ENCODE data around the gene INSR.

INSR gene

DNA sequence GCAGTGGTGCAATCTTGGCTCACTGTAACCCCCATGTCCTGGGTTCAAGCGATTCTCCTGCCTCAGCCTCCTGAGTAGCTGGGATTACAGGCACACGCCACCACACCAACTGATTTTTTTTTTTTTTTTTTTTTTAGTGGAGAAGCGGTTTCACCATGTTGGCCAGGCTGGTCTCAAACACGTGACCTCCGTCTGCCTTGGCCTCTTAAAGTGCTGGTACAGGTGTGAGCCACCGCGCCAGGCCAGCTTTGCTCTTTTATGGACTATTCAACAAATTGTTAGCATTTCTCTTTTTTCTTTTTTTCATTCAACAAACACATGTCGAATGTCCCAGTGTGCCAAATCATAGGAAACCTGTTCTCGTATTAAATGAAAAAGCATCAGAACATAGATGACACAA is 99.6 kb downstream of the INSR start:
- 95 to 100% methylated on average over 5 to 7 of the region's 9 CpGs for WGBS, 2 experiments (ENCODE audit: insufficient coverage in 2 of 2)
- no peak overlapping the region for H3K27ac ChIP-seq (ENCODE audit: low read depth, low read length, severe bottlenecking)
- no peak overlapping the region for H3K4me3 ChIP-seq (ENCODE audit: extremely low read depth, insufficient read depth, low read length, poor library complexity, severe bottlenecking)
- H3K9me3 ChIP-seq (ENCODE audit: control insufficient read depth, low read length): no peaks in the 10 kb centered on the region
- no peaks in the 10 kb centered on the region for H3K36me3 ChIP-seq (ENCODE audit: control insufficient read depth, insufficient read depth, low read length)
- peaks cover 3% of the 10 kb centered on the region for H3K4me1 ChIP-seq (ENCODE audit: control insufficient read depth, insufficient read depth, low read length, poor library complexity, severe bottlenecking)

DNA sequence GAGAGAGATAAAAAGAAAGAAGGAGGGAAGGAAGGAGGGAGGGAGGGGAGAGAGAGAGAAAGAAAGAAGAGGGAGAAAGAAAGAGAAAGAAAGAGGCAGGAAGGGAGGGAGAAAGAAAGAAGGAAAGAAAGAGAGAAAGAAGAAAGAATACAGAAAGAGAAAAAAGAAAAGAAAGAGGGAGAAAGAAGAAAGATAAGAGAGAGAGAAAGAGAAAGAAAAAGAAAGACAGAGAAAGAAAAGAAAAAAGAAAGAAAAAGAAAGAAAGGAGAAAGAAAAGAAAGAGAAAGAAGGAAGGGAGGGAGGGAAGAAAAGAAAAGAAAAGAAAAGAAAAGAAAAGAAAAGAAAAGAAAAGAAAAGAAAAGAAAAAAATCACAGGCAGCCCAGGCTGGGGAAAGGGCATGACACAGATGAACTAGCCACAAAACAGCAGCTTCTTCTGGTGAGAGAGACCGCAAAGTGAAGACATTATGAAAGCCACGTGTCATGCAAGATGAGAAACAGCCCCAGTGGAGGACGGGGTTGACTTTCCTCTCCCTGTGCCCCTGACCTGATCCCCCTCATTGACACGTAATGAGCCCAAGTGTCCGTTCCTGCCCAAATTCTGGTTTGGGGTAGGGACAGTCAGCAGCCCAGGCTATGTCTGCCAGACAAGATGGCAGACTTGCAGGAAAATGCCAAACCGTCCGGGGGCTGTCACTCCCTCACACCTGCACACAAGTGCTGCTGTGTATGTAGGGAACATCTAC is 102.1 kb downstream of the INSR start:
- Histone ChIP-seq H3K36me3 (ENCODE audit: control insufficient read depth, insufficient read depth, low read length) (no peaks in the 10 kb centered on the region), H3K4me3 (ENCODE audit: extremely low read depth, insufficient read depth, low read length, poor library complexity, severe bottlenecking) (no peak overlapping the region), H3K4me1 (ENCODE audit: control insufficient read depth, insufficient read depth, low read length, poor library complexity, severe bottlenecking) (peaks cover 3% of the 10 kb centered on the region), H3K9me3 (ENCODE audit: control insufficient read depth, low read length) (no peaks in the 10 kb centered on the region), H3K27ac (ENCODE audit: low read depth, low read length, severe bottlenecking) (no peak overlapping the region)
- WGBS, 2 experiments (ENCODE audit: insufficient coverage in 2 of 2): 82 to 84% methylated on average over 5 to 7 of the region's 7 CpGs

DNA sequence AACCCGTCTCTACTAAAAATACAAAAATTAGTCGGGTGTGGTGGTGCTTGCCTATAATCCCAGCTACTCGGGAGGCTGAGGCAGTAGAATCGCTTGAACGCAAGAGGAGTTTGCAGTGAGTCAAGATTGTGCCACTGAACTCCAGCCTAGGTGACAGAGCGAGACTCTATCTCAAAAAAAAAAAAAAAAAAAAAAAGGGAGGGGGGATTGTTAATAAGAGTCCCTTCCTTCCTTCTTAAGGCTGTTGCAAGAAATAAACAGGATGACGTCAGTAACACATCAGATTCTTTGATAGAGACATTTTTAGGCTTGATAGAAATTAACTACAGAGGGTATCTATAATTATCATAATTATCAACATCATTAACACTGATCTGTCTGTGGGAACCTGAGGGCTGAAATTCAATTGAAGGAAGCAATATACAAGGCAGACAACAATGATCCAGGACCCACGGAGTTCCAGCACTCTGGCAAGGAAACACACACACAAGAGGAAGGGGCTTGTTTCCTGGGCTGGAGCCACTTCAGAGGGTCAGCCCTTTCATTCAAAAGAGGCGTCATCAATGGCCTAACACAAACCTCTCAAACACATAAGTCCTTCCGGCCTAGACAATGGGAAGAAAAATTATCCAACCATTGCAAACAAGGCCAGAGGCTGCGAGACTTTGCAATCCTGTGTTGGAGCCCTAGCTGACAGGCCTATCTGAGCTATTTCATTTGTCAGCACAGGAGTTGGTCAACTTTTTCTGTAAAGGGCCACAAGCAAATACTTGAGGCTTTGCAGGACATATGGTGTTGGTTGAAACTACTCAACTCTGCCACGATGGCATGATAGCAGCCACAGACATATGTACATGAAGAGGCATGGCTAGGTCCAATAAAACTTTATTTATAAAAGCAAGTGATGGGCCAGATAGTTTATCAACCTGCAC is 105.2 kb downstream of the INSR start:
- H3K27ac ChIP-seq (ENCODE audit: low read depth, low read length, severe bottlenecking): peak overlapping the region; percentile 58
- no peak overlapping the region for H3K4me3 ChIP-seq (ENCODE audit: extremely low read depth, insufficient read depth, low read length, poor library complexity, severe bottlenecking)
- no peaks in the 10 kb centered on the region for H3K4me1 ChIP-seq (ENCODE audit: control insufficient read depth, insufficient read depth, low read length, poor library complexity, severe bottlenecking)
- H3K36me3 ChIP-seq (ENCODE audit: control insufficient read depth, insufficient read depth, low read length): no peaks in the 10 kb centered on the region
- WGBS, 2 experiments (ENCODE audit: insufficient coverage in 2 of 2): 87 to 88% methylated on average over 9 to 10 of the region's 12 CpGs
- no peaks in the 10 kb centered on the region for H3K9me3 ChIP-seq (ENCODE audit: control insufficient read depth, low read length)

DNA sequence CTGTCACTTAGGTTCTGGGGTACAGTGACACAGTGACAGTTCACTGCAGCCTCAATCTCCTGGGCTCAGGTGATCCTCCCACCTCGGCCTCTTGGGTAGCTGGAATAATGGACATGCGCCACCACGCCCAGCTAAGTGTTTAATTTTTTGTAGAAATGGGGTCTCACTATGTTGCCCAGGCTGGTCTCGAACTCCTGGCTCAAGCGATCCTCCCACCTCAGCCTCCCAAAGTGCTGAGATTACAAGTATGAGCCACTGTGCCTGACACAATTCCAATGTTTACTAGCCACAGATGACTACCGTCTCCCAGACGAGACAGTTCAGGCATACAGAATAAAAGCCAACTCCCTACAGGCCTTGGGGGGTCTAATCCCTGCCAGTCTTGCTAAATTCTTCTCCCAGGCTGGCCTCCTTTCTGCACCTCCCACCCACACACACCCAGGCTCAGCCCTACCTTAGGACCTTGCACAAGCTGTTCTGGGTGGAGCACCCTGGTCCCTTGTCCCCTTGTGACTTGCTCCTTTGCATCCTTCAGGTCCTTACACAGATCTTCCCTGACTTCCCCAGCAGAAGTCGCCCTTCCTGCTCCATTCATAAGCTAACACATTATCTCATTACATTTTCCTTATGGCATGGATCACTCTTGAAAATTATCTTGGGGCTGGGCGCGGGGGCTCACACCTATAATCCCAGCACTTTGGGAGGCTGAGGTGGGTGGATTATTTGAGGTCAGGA is 106.4 kb downstream of the INSR start:
- H3K9me3 ChIP-seq (ENCODE audit: control insufficient read depth, low read length): no peaks in the 10 kb centered on the region
- 89 to 100% methylated on average over 4 to 6 of the region's 10 CpGs for WGBS, 2 experiments (ENCODE audit: insufficient coverage in 2 of 2)
- H3K4me1 ChIP-seq (ENCODE audit: control insufficient read depth, insufficient read depth, low read length, poor library complexity, severe bottlenecking): no peaks in the 10 kb centered on the region
- no peaks in the 10 kb centered on the region for H3K36me3 ChIP-seq (ENCODE audit: control insufficient read depth, insufficient read depth, low read length)
- no peak overlapping the region for H3K27ac ChIP-seq (ENCODE audit: low read depth, low read length, severe bottlenecking)
- H3K4me3 ChIP-seq (ENCODE audit: extremely low read depth, insufficient read depth, low read length, poor library complexity, severe bottlenecking): no peak overlapping the region

DNA sequence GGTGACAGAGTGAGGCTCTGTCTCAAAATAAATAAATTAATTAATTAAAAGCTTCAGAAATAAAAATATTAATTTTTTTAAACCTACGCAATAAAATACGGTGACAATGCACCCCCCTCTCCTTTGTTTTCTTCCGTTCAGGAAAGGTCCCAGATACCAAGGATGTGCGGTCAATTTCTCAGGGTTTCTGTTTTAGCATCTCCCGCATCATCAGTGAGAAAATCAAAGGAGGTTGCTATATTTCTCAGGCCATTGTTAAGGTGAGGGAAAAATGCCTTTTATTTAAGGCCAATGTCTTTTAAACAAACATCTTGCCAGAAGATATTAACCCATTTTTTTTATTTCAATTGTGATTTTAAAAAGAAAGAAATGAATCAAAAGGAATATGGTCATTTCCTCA is 111.7 kb downstream of the INSR start:
- WGBS, 2 experiments (ENCODE audit: insufficient coverage in 2 of 2): 80% methylated on average over 1 of the region's 5 CpGs; no CpG with 5 or more reads in 1 of the 2 experiments
- no peak overlapping the region for H3K27ac ChIP-seq (ENCODE audit: low read depth, low read length, severe bottlenecking)

DNA sequence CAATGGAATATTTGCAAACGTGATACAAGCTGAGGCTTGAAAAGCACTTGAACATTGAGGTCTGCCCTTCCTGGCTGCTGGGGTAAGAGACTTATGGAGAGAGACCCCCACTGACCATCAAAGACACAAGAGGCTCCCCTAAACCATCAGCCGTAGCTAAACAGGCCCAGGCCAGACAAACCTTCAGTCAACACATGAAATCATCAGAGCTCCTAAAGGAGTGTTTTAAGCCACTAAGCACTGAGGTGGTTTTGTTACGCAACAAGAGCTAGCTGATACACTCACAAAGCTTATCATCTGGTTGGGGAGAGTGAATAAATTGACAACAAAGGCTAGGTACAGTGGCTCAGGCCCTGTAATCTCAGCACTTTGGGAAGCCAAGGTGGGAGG is 114.3 kb downstream of the INSR start:
- Histone ChIP-seq H3K4me1 (ENCODE audit: control insufficient read depth, insufficient read depth, low read length, poor library complexity, severe bottlenecking) (no peaks in the 10 kb centered on the region), H3K27ac (ENCODE audit: low read depth, low read length, severe bottlenecking) (no peak overlapping the region), H3K9me3 (ENCODE audit: control insufficient read depth, low read length) (no peaks in the 10 kb centered on the region), H3K36me3 (ENCODE audit: control insufficient read depth, insufficient read depth, low read length) (no peaks in the 10 kb centered on the region), H3K4me3 (ENCODE audit: extremely low read depth, insufficient read depth, low read length, poor library complexity, severe bottlenecking) (no peak overlapping the region)
- 100% methylated on average over 2 of the region's 3 CpGs; no CpG with 5 or more reads in 1 of the 2 experiments for WGBS, 2 experiments (ENCODE audit: insufficient coverage in 2 of 2)

More for the DNA sequence above, 111.7 kb downstream of the INSR start:
- no peak overlapping the region for H3K4me3 ChIP-seq (ENCODE audit: extremely low read depth, insufficient read depth, low read length, poor library complexity, severe bottlenecking)
- no peaks in the 10 kb centered on the region for H3K9me3 ChIP-seq (ENCODE audit: control insufficient read depth, low read length)
- no peaks in the 10 kb centered on the region for H3K4me1 ChIP-seq (ENCODE audit: control insufficient read depth, insufficient read depth, low read length, poor library complexity, severe bottlenecking)
- H3K36me3 ChIP-seq (ENCODE audit: control insufficient read depth, insufficient read depth, low read length): no peaks in the 10 kb centered on the region

DNA sequence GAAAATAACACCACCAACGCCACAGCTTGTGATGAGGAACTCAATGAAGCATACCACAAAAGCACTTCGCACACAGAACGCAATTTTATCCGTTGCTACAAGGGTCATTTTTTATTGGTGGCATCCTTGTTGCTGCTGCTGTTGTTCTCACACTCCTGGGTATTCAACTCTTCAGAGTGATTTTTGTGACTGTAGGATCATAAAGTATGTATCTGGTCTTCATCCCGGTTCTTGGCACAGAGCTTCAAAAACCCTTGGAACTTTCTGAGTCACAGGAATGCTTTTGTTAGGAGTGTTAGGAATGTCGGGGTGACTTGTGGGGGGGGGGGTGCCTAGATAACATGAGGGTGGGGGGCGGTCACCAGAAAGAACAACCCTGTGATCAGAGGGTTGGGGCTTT is 116.3 kb downstream of the INSR start:
- no peak overlapping the region for H3K4me3 ChIP-seq (ENCODE audit: extremely low read depth, insufficient read depth, low read length, poor library complexity, severe bottlenecking)
- no peak overlapping the region for H3K27ac ChIP-seq (ENCODE audit: low read depth, low read length, severe bottlenecking)
- H3K36me3 ChIP-seq (ENCODE audit: control insufficient read depth, insufficient read depth, low read length): no peaks in the 10 kb centered on the region
- no peaks in the 10 kb centered on the region for H3K9me3 ChIP-seq (ENCODE audit: control insufficient read depth, low read length)
- 89 to 98% methylated on average over 4 of the region's 7 CpGs for WGBS, 2 experiments (ENCODE audit: insufficient coverage in 2 of 2)
- no peaks in the 10 kb centered on the region for H3K4me1 ChIP-seq (ENCODE audit: control insufficient read depth, insufficient read depth, low read length, poor library complexity, severe bottlenecking)

DNA sequence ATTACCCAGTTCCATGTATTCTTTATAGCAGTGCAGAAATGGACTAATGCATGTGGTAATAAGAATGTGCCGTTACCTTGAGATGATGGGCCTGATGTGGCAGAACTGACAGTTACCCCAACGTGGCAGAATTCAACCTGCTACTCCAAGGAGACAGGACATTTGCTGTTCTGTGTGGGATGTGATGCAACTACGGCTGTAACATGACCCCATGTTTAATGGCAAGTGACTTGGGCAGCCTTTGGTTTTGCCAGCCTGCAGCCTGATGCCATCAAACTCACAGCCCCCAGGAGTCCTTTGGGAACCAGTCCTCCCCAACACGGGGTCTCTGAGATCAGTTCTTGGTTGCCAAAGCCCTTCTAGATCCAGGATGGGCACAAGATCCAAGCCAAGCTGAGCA is 117.4 kb downstream of the INSR start:
- H3K27ac ChIP-seq (ENCODE audit: low read depth, low read length, severe bottlenecking): no peak overlapping the region
- WGBS, 2 experiments (ENCODE audit: insufficient coverage in 2 of 2): 94 to 100% methylated on average over 2 to 4 of the region's 4 CpGs
- H3K4me1 ChIP-seq (ENCODE audit: control insufficient read depth, insufficient read depth, low read length, poor library complexity, severe bottlenecking): no peaks in the 10 kb centered on the region
- H3K4me3 ChIP-seq (ENCODE audit: extremely low read depth, insufficient read depth, low read length, poor library complexity, severe bottlenecking): no peak overlapping the region
- H3K9me3 ChIP-seq (ENCODE audit: control insufficient read depth, low read length): no peaks in the 10 kb centered on the region
- H3K36me3 ChIP-seq (ENCODE audit: control insufficient read depth, insufficient read depth, low read length): no peaks in the 10 kb centered on the region

DNA sequence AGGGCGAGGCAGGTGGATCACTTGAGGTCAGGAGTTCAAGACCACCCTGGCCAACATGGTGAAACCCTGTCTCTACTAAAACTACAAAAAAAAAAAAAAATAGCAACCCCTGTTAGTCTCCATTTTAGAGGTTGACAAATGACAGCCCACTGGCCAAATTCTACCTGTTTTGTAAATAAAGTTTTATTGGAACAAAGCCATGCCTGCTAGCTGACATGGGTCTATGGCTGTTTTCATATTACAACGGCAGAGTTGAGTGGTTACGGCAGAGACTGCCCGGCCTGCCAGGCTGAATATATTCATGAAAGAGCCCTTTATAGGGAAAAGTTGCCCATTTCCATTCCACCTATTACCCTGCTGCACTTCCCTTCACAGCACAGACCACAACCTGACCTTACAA is 121.4 kb downstream of the INSR start:
- no peak overlapping the region for H3K27ac ChIP-seq (ENCODE audit: low read depth, low read length, severe bottlenecking)
- H3K4me3 ChIP-seq (ENCODE audit: extremely low read depth, insufficient read depth, low read length, poor library complexity, severe bottlenecking): no peak overlapping the region
- no peaks in the 10 kb centered on the region for H3K4me1 ChIP-seq (ENCODE audit: control insufficient read depth, insufficient read depth, low read length, poor library complexity, severe bottlenecking)
- H3K36me3 ChIP-seq (ENCODE audit: control insufficient read depth, insufficient read depth, low read length): peaks cover 23% of the 10 kb centered on the region
- 100% methylated on average over 1 to 3 of the region's 4 CpGs for WGBS, 2 experiments (ENCODE audit: insufficient coverage in 2 of 2)
- peaks cover 12% of the 10 kb centered on the region for H3K9me3 ChIP-seq (ENCODE audit: control insufficient read depth, low read length)

DNA sequence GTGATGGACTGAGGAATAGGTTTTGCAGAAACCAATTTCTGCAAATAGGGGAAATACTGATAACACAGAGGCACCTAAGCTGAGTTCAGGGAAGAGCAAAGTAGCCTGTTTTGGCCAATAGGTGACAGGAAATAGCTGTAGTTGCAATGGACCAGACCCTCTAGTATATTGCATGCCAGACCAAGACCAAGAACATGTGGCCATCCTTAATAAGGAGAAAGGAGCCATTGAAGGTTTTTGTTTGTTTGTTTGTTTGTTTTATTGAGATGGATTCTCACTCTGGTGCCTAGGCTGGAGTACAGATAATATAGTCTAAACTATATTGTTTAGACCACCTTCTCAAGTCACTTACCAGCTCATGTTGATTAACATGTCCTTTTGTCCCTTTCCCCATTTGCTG is 123.2 kb downstream of the INSR start:
- Histone ChIP-seq H3K4me1 (ENCODE audit: control insufficient read depth, insufficient read depth, low read length, poor library complexity, severe bottlenecking) (no peaks in the 10 kb centered on the region), H3K9me3 (ENCODE audit: control insufficient read depth, low read length) (peaks cover 12% of the 10 kb centered on the region), H3K27ac (ENCODE audit: low read depth, low read length, severe bottlenecking) (no peak overlapping the region), H3K36me3 (ENCODE audit: control insufficient read depth, insufficient read depth, low read length) (peaks cover 23% of the 10 kb centered on the region), H3K4me3 (ENCODE audit: extremely low read depth, insufficient read depth, low read length, poor library complexity, severe bottlenecking) (no peak overlapping the region)
